ENCODE measurements around the gene WDR54. TPM values are rescaled to one million over a fixed set of nuclear protein-coding genes. Genes with fewer than 3 reads are reported as not detected.

The WDR54 gene
- 10.4 to 11.2 TPM (median 11.0 TPM) in 3 replicates for total RNA-seq
- long read RNA-seq, transcript WDR54-201 (10 exons, 1,147 nt), result major isoform, 17 of 23 reads
- long read RNA-seq, partial matches to known transcripts, result 1 of 23 reads
- long read RNA-seq, other reads (novel, unspliced or antisense), result 3 of 23 reads

GRCh38 chr2:74421221-74421870 is at the start of gene WDR54, which contains the start of gene C2orf81:
TSS of gene WDR54 (plus strand) at chr2:74421730. CDS start at chr2:74422154, 424 bp downstream.
TSS of gene C2orf81 (minus strand) at chr2:74421619. CDS start at chr2:74421560, 59 bp downstream.
- H3K4me3 Mint-ChIP-seq (ENCODE audit: unreplicated experiment), result peak within 1 kb of the TSS; percentile 94

DNA sequence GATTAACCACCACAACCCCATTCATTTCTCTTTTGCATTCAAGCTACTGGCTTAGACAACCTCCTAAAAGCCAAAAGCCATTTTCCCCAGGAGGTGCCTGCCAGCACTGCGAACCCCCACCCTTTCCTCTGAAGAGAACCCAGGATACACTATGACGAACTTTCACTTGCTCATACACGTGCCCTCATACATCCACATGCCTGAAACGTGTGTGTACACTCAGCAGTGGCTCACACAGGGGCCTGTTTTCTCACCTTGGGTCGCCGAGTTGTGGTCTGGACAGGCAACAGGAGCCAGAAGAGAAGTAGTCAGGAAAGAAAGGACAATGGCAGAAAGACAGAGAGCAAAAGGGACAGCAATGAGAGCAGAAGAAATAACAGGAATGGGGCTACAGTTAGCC is 48.9 kb upstream of the WDR54 start:
- Mint-ChIP-seq H3K27me3 (ENCODE audit: low read depth) (no peaks in the 10 kb centered on the region), H3K4me3 (ENCODE audit: unreplicated experiment) (no peak overlapping the region), H3K9me3 (ENCODE audit: low read depth) (no peaks in the 10 kb centered on the region), H3K27ac (ENCODE audit: unreplicated experiment) (no peak overlapping the region), H3K36me3 (ENCODE audit: low read depth) (peaks cover 42% of the 10 kb centered on the region), H3K4me1 (ENCODE audit: low read depth) (peaks cover 11% of the 10 kb centered on the region)
- DNase-seq (ENCODE audit: low spot score), result no peak
- TF ChIP-seq, protein P1, sequence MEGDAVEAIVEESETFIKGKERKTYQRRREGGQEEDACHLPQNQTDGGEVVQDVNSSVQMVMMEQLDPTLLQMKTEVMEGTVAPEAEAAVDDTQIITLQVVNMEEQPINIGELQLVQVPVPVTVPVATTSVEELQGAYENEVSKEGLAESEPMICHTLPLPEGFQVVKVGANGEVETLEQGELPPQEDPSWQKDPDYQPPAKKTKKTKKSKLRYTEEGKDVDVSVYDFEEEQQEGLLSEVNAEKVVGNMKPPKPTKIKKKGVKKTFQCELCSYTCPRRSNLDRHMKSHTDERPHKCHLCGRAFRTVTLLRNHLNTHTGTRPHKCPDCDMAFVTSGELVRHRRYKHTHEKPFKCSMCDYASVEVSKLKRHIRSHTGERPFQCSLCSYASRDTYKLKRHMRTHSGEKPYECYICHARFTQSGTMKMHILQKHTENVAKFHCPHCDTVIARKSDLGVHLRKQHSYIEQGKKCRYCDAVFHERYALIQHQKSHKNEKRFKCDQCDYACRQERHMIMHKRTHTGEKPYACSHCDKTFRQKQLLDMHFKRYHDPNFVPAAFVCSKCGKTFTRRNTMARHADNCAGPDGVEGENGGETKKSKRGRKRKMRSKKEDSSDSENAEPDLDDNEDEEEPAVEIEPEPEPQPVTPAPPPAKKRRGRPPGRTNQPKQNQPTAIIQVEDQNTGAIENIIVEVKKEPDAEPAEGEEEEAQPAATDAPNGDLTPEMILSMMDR (IDR thresholded peaks at IDR 0.05), result no peak

More at GRCh38 chr2:74421221-74421870, at the start of gene WDR54, which contains the start of gene C2orf81:
- Mint-ChIP-seq H3K36me3 (ENCODE audit: low read depth) (peaks cover 7% of the 10 kb centered on the region), H3K27me3 (ENCODE audit: low read depth) (peaks cover 3% of the 10 kb centered on the region), H3K4me1 (ENCODE audit: low read depth) (peaks cover 12% of the 10 kb centered on the region), H3K27ac (ENCODE audit: unreplicated experiment) (peak within 1 kb of the TSS; percentile 78), H3K9me3 (ENCODE audit: low read depth) (no peaks in the 10 kb centered on the region)
- DNase-seq (ENCODE audit: low spot score), result no peak
- TF ChIP-seq, protein P1 (IDR thresholded peaks at IDR 0.05), result no peak

GRCh38 chr2:74373221-74373676 is 48.3 kb upstream of the WDR54 start:
- TF ChIP-seq, protein P1 (IDR thresholded peaks at IDR 0.05), result no peak
- Mint-ChIP-seq H3K27me3 (ENCODE audit: low read depth) (no peaks in the 10 kb centered on the region), H3K27ac (ENCODE audit: unreplicated experiment) (no peak overlapping the region), H3K4me1 (ENCODE audit: low read depth) (peaks cover 11% of the 10 kb centered on the region), H3K9me3 (ENCODE audit: low read depth) (no peaks in the 10 kb centered on the region), H3K36me3 (ENCODE audit: low read depth) (peaks cover 41% of the 10 kb centered on the region), H3K4me3 (ENCODE audit: unreplicated experiment) (no peak overlapping the region)
- no peak for DNase-seq (ENCODE audit: low spot score)

GRCh38 chr2:74373985-74374384 is 47.5 kb upstream of the WDR54 start:
- Mint-ChIP-seq H3K27me3 (ENCODE audit: low read depth) (no peaks in the 10 kb centered on the region), H3K9me3 (ENCODE audit: low read depth) (no peaks in the 10 kb centered on the region), H3K4me1 (ENCODE audit: low read depth) (peaks cover 16% of the 10 kb centered on the region), H3K4me3 (ENCODE audit: unreplicated experiment) (no peak overlapping the region), H3K27ac (ENCODE audit: unreplicated experiment) (no peak overlapping the region), H3K36me3 (ENCODE audit: low read depth) (peaks cover 34% of the 10 kb centered on the region)
- no peak for DNase-seq (ENCODE audit: low spot score)
- TF ChIP-seq, protein P1 (IDR thresholded peaks at IDR 0.05), result no peak

GRCh38 chr2:74374509-74375205 is 46.9 kb upstream of the WDR54 start:
- Mint-ChIP-seq H3K27ac (ENCODE audit: unreplicated experiment) (no peak overlapping the region), H3K4me1 (ENCODE audit: low read depth) (peaks cover 21% of the 10 kb centered on the region), H3K36me3 (ENCODE audit: low read depth) (peaks cover 29% of the 10 kb centered on the region), H3K9me3 (ENCODE audit: low read depth) (no peaks in the 10 kb centered on the region), H3K4me3 (ENCODE audit: unreplicated experiment) (no peak overlapping the region), H3K27me3 (ENCODE audit: low read depth) (no peaks in the 10 kb centered on the region)
- TF ChIP-seq, protein P1 (IDR thresholded peaks at IDR 0.05), result no peak
- no peak for DNase-seq (ENCODE audit: low spot score)
